GM21717 (cell line): ENCODE results near the gene KHSRP.
A peak's percentile ranks its signal among the peaks of the same experiment; 100 is the strongest.

Experiments
- ATAC-seq: cut with Tn5 transposase; IDR thresholded peaks from one replicate; pipeline ENCODE4 v1.9.1; 2021; ENCODE audit warnings: mild to moderate bottlenecking, moderate library complexity; ENCODE audit not compliant: unreplicated experiment

The KHSRP gene, protein sequence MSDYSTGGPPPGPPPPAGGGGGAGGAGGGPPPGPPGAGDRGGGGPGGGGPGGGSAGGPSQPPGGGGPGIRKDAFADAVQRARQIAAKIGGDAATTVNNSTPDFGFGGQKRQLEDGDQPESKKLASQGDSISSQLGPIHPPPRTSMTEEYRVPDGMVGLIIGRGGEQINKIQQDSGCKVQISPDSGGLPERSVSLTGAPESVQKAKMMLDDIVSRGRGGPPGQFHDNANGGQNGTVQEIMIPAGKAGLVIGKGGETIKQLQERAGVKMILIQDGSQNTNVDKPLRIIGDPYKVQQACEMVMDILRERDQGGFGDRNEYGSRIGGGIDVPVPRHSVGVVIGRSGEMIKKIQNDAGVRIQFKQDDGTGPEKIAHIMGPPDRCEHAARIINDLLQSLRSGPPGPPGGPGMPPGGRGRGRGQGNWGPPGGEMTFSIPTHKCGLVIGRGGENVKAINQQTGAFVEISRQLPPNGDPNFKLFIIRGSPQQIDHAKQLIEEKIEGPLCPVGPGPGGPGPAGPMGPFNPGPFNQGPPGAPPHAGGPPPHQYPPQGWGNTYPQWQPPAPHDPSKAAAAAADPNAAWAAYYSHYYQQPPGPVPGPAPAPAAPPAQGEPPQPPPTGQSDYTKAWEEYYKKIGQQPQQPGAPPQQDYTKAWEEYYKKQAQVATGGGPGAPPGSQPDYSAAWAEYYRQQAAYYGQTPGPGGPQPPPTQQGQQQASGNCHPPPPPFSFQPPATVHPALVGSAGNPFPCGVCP

GRCh38 chr19:6424195-6424938 lies at the start of gene KHSRP:
Gene KHSRP (minus strand): TSS chr19:6424811. CDS start chr19:6424701, 110 bp downstream.
- ATAC-seq: no peak

DNA sequence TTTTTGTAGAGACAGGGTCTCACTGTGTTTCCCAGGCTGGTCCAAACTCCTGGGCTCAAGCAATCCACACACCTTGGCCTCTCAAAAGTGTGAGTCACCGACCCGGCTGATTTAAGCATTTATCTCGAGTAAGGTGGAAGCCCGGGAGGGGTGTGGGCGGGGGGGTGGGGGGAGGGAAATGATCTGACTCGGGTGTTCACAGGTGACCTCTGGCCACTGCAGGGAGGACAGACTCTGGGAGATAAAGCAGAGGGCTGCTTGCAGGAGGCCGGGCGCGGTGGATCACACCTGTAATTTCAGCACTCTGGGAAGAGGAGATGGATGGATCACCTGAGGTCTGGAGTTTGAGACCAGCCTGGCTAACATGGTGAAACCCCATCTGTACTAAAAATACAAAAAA lies 49.0 kb upstream of the KHSRP start:
- ATAC-seq: no peak

DNA sequence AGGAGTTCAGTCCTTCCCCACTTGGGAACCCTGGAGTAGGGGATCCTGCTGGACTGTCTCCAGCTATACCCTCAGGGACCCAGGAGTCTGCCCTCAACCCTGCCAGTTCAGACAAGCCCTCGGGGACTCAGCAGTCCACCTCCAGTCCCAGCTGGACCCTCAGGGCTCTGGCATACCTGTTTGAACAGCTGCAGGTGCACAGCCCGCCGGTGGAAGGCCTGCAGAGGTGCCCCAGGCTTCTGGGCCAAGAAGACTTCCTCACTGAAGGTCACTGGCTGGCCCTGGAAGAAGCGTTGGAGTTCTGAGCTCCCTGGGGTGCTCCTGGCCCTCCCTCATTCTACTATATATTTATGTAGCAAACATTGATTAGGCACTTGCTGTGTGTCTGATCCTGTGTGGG lies 48.1 kb upstream of the KHSRP start:
- no peak for ATAC-seq

DNA sequence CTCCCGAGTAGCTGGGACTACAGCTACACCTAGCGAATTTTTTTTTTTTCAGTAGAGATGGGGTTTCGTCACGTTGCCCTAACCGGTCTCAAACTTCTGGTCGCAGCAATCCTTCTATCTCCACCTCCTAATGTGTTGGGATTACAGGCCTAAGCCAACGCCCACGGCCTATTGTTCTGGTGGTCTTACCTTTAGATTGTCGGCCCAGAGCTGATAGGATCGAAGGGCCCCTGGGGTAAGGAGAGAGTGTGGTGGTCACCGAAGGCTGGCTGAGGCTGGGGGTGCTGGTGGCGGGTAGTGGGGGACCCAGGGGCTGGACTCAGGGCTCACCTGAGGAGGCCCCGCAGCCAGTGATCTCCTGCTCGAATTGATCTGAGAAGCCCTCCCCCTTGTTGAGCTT lies 46.5 kb upstream of the KHSRP start:
- no peak for ATAC-seq

GRCh38 chr19:6470173-6470572 lies 45.6 kb upstream of the KHSRP start:
- ATAC-seq: no peak

- no peak for ATAC-seq
Measured at GRCh38 chr19:6467384-6467783, 42.8 kb upstream of the KHSRP start.

DNA sequence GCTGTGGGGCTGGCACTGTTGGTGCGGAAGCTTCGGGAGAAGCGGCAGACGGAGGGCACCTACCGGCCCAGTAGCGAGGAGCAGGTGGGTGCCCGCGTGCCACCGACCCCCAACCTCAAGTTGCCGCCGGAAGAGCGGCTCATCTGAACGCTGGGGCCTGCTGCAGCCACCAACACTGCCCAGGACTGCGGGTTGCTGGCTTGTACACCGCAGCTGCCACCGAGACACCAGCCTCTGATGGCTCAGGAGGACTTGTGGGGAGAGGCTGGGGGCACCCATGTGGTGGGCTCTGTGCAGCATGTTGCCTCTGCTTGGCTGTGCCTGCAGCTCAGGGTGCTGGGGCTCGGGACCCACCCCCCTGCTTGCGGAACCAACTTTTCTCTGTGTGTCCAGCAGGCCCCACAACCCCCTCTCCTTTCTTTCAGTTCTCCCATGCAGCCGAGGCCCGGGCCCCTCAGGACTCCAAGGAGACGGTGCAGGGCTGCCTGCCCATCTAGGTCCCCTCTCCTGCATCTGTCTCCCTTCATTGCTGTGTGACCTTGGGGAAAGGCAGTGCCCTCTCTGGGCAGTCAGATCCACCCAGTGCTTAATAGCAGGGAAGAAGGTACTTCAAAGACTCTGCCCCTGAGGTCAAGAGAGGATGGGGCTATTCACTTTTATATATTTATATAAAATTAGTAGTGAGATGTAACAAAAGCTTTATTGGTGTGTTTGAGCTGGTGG lies 42.1 kb upstream of the KHSRP start:
- no peak for ATAC-seq

GRCh38 chr19:6465663-6466062 lies 41.1 kb upstream of the KHSRP start:
- ATAC-seq: no peak

GRCh38 chr19:6465006-6465405 lies 40.4 kb upstream of the KHSRP start:
- no peak for ATAC-seq

GRCh38 chr19:6464070-6464873 lies 39.7 kb upstream of the KHSRP start, which contains the start of gene CRB3:
Gene CRB3 (plus strand): TSS chr19:6464271. CDS start chr19:6464702, 431 bp downstream.
- ATAC-seq: no peak

GRCh38 chr19:6460099-6460884 lies 35.7 kb upstream of the KHSRP start:
- ATAC-seq: peak; percentile 70

- peak; percentile 15 for ATAC-seq
Measured at GRCh38 chr19:6459262-6460098, 34.9 kb upstream of the KHSRP start, which contains the start of gene SLC25A23. Gene SLC25A23 (minus strand): TSS chr19:6459792. CDS start chr19:6459628, 164 bp downstream.

GRCh38 chr19:6458695-6459261 lies 34.2 kb upstream of the KHSRP start:
- ATAC-seq: no peak

DNA sequence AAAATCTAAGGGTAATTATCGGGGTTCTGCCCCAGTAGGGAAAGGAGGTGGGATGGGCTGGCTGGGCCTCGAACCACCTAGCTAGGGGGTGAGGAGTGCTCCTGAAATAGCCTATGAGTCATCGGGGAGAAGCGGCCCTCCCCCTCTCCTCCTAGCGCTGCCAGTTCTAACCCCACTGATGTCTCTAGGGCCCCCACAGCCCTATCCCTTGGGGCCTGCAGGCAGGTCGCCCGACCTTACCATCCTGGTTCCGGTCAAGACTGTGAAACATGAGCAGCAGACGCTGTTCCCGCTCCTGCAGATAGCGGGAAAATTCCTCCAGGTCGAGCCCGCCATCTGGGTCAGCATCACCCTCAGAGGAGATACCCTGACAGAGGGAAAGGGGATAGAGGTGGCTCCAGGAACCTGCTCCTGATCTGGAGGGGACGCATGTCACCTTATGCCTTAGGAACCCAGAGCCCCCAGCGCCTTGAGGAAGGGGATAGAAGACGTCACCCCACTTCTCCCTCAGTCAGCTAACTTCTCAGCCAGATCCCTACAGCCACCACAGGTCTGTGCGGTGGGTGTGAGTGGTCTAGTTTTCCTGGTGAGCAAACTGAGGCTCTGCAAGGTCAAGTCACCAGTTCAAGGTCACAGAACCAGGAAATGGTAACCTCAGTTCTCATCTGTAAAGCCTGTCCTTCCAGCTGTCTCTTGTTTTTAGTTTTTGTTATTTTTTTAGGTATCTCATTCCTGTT lies 33.5 kb upstream of the KHSRP start:
- no peak for ATAC-seq

GRCh38 chr19:6455924-6456323 lies 31.3 kb upstream of the KHSRP start:
- ATAC-seq: no peak

DNA sequence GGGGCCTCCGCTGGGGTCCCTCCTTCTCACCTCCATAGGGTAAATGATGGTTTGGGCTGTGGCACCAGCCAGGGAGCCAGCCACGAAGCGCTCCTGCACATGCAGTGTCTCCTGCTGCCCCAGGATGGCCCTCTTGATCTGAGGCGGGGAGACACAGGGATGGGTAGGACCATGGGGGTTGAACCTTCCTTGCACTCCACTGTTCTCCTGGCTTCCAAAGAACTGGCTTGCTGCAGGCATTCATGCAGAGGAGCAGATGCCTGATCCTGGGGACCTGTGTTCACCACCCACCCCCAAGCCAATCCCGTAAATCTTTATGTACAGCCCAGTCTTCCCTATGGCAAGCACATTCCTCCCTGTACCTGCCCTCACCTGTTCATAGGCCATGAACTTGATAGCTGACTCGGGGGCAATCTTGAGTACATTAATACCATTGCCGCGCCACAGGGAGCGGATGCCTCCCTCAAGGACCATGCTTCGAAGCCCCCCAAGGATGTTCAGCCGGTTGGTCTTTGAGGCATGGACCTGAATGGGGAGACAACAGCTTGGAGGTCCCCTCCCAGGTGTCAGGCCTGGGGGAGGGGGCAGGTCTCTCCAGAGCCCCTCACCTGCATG lies 29.4 kb upstream of the KHSRP start:
- ATAC-seq: no peak

DNA sequence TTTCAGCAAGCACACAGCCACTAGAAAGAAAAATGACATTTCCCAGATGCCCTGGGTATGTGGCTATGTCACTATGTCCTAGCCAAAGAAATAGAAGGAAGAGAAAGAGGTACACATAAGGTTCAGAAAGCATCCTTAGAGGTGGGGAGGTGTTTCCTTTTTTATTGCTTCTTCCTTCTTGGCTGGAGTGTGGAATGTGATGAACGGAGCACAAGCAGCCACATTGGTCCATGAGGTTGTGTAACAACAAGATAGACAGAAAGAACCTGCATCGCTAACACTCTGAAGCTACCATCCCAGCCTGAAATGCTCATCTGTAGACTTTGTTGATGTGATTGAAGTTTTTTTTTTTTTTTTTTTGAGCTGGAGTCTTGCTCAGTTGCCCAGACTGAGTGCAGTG lies 28.3 kb upstream of the KHSRP start:
- no peak for ATAC-seq
